K562 (cell line): ENCODE measurements around the gene SPEM2. TPM values are rescaled to one million over a fixed set of nuclear protein-coding genes. Genes with fewer than 3 reads are reported as not detected.

Experiments used
- KDM4B ChIP-seq, 2 experiments: fragments of 450-650 bp in 1 of 2; sonication (generic) in 1 of 2; IDR thresholded peaks; 2 replicates each; pipeline ENCODE4 v1.6.1; 2016 to 2017; ENCODE audit warnings: borderline replicate concordance in 2 of 2, antibody characterized with exemption in 1 of 2, low read depth in 1 of 2, mild to moderate bottlenecking in 1 of 2
- MAZ ChIP-seq, 2 experiments: fragments of 450-650 bp in 1 of 2; sonication (generic) in 1 of 2; formaldehyde crosslinking; IDR thresholded peaks in 1 of 2; conservative IDR thresholded peaks in 1 of 2; 2 replicates each; pipeline versions ENCODE4 v1.4.0 to v1.5.0; 2020; ENCODE audit warnings: mild to moderate bottlenecking in 1 of 2, missing genetic modification reagents in 1 of 2
- NFXL1 ChIP-seq: fragments of 450-650 bp; formaldehyde crosslinking; IDR thresholded peaks from 2 replicates; pipeline ENCODE4 v1.4.0; 2021; ENCODE audit warnings: mild to moderate bottlenecking
- NR2C1 ChIP-seq, 2 experiments: fragments of 450-650 bp; IDR thresholded peaks; 2 replicates each; pipeline ENCODE4 v1.6.1; 2017; ENCODE audit warnings: mild to moderate bottlenecking in 2 of 2, antibody characterized with exemption in 1 of 2, inconsistent platforms in 1 of 2, missing compliant biosample characterization in 1 of 2, missing genetic modification characterization in 1 of 2
- RBM14 ChIP-seq: fragments of 200-400 bp; formaldehyde crosslinking; IDR thresholded peaks from 2 replicates; pipeline ENCODE4 v1.6.1; 2018; ENCODE audit warnings: low read depth, mild to moderate bottlenecking, low read length, moderate library complexity, borderline replicate concordance; ENCODE audit not compliant: insufficient read depth
- SMARCB1 ChIP-seq: IDR thresholded peaks from 2 replicates; pipeline ENCODE4 v1.6.1; 2011; ENCODE audit warnings: improper control_type of control experiment, low read depth; ENCODE audit not compliant: insufficient read length
- SREBF2 ChIP-seq: sonication (generic); formaldehyde crosslinking; IDR thresholded peaks from 2 replicates; pipeline ENCODE4 v1.4.0; 2020; ENCODE audit warnings: mild to moderate bottlenecking, missing genetic modification reagents
- SUPT5H ChIP-seq: fragments of 450-650 bp; IDR thresholded peaks from 2 replicates; pipeline ENCODE4 v1.6.1; 2016
- YBX1 ChIP-seq: fragments of 450-650 bp; IDR thresholded peaks from 2 replicates; pipeline ENCODE4 v1.7.1; 2016; ENCODE audit warnings: mild to moderate bottlenecking
- ZBTB17 ChIP-seq: fragments of 450-650 bp; formaldehyde crosslinking; IDR thresholded peaks from 2 replicates; pipeline ENCODE4 v1.4.0; 2020; ENCODE audit warnings: mild to moderate bottlenecking
- ZNF584 ChIP-seq: fragments of 200-800 bp; sonication (Bioruptor generic); IDR thresholded peaks from 2 replicates; pipeline ENCODE4 v1.6.1; 2016; ENCODE audit warnings: low read depth, mild to moderate bottlenecking, missing genetic modification characterization, missing compliant biosample characterization
- polyA plus RNA-seq, 8 experiments: library from polyadenylated mRNA; depleted of rRNA in 4 of 8; stranded (reverse) in 5 of 8; unstranded in 3 of 8; fragments of >200 nt; fragmentation: Nextera tagmentation in 2 of 8; fragmentation: Illumina TruSeq in 1 of 8; extraction: Ambion mirVana in 2 of 8; extraction: Trizol in 1 of 8; gene quantifications; 2 replicates each; pipeline versions ENCODE4 v1.2.1 to v1.2.3, GENCODE V29; 2011 to 2014; ENCODE audit warnings: inconsistent platforms in 1 of 8, missing spikeins in 1 of 8
- total RNA-seq, 7 experiments: library from RNA; depleted of rRNA in 6 of 7; stranded (reverse); fragments of >200 nt in 6 of 7; fragmentation: Illumina TruSeq in 2 of 7; extraction: Trizol in 2 of 7; gene quantifications; 2 replicates each; pipeline versions ENCODE4 v1.2.1 to v1.2.3, GENCODE V29; 2011 to 2021; ENCODE audit warnings: low replicate concordance in 1 of 7
- TF ChIP-seq, protein P1 (sequence below), 2 experiments: fragments of 450-650 bp in 1 of 2; sonication (generic) in 1 of 2; formaldehyde crosslinking in 1 of 2; IDR thresholded peaks; 2 replicates each; pipeline versions ENCODE4 v1.7.1 to v1.9.0; 2016 to 2022; ENCODE audit warnings: inconsistent platforms in 1 of 2, mild to moderate bottlenecking in 1 of 2, missing genetic modification reagents in 1 of 2
- TF ChIP-seq, protein P2 (sequence below): fragments of 250-450 bp; sonication (Bioruptor Pico); IDR thresholded peaks from 2 replicates; pipeline ENCODE4 v1.8.0; 2022; ENCODE audit warnings: moderate library complexity, mild to moderate bottlenecking, inconsistent platforms
- TF ChIP-seq, protein P3 (sequence below): fragments of 450-650 bp; formaldehyde crosslinking; IDR thresholded peaks from 2 replicates; pipeline ENCODE4 v1.4.0; 2020; ENCODE audit warnings: mild to moderate bottlenecking
- TF ChIP-seq, protein P4 (sequence below): fragments of 250-450 bp; sonication (Bioruptor Pico); IDR thresholded peaks from 2 replicates; pipeline ENCODE4 v1.9.0; 2021; ENCODE audit warnings: mild to moderate bottlenecking

The SPEM2 gene
- total and polyA plus RNA-seq, 9 of the 15 experiments (the other 6 are each of a cell fraction or from before 2014, with no cell fraction given): not detected

DNA sequence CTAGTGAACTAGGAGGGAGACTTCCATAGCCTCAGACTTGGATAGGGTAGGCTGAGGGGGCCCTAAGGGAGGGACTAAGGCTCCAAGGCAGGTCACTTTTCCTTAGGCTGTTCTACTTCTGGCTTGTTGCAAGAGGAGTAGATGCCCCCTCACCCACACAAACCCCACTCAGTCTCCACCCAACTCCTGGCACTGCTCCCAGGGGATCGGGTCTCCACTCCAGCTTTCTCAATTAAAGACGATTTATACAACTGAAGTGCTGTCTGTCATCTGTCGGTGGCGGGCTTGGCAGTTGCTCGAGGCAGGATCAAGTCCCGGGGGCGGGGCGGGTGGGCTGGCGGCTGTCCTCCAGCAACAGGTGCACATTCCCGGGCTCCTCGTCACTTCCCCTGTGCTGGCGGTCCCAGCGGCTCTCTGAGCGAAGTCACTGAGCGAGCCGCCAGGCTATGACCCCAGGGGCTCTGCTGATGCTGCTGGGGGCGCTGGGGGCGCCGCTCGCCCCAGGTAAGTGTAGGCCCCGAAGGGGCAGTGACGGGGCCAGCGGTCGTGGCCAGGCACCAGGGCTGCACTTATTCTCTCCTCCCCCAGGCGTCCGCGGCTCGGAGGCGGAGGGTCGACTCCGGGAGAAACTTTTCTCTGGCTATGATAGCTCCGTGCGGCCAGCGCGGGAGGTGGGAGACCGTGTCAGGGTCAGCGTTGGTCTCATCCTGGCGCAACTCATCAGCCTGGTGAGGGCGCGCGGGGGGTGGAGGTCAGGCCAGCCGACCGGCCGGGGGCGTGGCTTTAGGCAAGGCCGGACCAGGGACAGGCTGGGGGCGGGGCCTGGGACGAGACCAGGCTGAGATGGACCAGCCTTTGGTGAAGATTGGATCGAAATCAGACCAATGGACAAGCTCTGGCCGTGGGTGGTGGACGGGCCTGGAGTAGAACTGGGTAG lies 19.5 kb downstream of the SPEM2 start, which contains the start of gene CHRNB1 (continued):
- TF ChIP-seq, protein P1, sequence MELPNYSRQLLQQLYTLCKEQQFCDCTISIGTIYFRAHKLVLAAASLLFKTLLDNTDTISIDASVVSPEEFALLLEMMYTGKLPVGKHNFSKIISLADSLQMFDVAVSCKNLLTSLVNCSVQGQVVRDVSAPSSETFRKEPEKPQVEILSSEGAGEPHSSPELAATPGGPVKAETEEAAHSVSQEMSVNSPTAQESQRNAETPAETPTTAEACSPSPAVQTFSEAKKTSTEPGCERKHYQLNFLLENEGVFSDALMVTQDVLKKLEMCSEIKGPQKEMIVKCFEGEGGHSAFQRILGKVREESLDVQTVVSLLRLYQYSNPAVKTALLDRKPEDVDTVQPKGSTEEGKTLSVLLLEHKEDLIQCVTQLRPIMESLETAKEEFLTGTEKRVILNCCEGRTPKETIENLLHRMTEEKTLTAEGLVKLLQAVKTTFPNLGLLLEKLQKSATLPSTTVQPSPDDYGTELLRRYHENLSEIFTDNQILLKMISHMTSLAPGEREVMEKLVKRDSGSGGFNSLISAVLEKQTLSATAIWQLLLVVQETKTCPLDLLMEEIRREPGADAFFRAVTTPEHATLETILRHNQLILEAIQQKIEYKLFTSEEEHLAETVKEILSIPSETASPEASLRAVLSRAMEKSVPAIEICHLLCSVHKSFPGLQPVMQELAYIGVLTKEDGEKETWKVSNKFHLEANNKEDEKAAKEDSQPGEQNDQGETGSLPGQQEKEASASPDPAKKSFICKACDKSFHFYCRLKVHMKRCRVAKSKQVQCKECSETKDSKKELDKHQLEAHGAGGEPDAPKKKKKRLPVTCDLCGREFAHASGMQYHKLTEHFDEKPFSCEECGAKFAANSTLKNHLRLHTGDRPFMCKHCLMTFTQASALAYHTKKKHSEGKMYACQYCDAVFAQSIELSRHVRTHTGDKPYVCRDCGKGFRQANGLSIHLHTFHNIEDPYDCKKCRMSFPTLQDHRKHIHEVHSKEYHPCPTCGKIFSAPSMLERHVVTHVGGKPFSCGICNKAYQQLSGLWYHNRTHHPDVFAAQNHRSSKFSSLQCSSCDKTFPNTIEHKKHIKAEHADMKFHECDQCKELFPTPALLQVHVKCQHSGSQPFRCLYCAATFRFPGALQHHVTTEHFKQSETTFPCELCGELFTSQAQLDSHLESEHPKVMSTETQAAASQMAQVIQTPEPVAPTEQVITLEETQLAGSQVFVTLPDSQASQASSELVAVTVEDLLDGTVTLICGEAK (IDR thresholded peaks at IDR 0.05): no peak
- TF ChIP-seq, protein P1 (CRISPR knock-in tag; IDR thresholded peaks at IDR 0.05): no peak
- TF ChIP-seq NFXL1 (CRISPR knock-in tag) (no peak), NR2C1 (IDR thresholded peaks at IDR 0.05) (peak; percentile 33; the same call in 1 of the 2 replicates), NR2C1 (tag; IDR thresholded peaks at IDR 0.05) (peak; percentile 44; the same call in 1 of the 2 replicates), SREBF2 (CRISPR knock-in tag) (no peak), RBM14 (no peak), KDM4B (IDR thresholded peaks at IDR 0.05; ENCODE audit: borderline replicate concordance in 2 of 2, low read depth in 1 of 2) (peak in 1 of 2 experiments; percentile 63; a peak in 1 of 4 replicates), SUPT5H (no peak), SMARCB1 (no peak), MAZ (CRISPR knock-in tag; conservative IDR thresholded peaks at IDR 0.05 in 1 of 2, IDR thresholded peaks at IDR 0.05 in 1 of 2) (peak; percentile 19 to 31; a peak in 3 of 4 replicates), YBX1 (no peak), ZNF584 (no peak), ZBTB17 (CRISPR knock-in tag) (peak; percentile 96)
- TF ChIP-seq, protein P2, sequence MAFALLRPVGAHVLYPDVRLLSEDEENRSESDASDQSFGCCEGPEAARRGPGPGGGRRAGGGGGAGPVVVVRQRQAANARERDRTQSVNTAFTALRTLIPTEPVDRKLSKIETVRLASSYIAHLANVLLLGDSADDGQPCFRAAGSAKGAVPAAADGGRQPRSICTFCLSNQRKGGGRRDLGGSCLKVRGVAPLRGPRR: no peak
- TF ChIP-seq, protein P3, sequence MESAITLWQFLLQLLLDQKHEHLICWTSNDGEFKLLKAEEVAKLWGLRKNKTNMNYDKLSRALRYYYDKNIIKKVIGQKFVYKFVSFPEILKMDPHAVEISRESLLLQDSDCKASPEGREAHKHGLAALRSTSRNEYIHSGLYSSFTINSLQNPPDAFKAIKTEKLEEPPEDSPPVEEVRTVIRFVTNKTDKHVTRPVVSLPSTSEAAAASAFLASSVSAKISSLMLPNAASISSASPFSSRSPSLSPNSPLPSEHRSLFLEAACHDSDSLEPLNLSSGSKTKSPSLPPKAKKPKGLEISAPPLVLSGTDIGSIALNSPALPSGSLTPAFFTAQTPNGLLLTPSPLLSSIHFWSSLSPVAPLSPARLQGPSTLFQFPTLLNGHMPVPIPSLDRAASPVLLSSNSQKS: no peak
- TF ChIP-seq, protein P4, sequence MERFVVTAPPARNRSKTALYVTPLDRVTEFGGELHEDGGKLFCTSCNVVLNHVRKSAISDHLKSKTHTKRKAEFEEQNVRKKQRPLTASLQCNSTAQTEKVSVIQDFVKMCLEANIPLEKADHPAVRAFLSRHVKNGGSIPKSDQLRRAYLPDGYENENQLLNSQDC (CRISPR knock-in tag): no peak
